Measurements from ENCODE around the gene RELL2.

GRCh38 chr5:141672841-141673813 lies 36.3 kb downstream of the RELL2 start:
- no peak for TF ChIP-seq CTCF (IDR thresholded peaks at IDR 0.05; ENCODE audit: low read length)
- TF ChIP-seq EZH2phosphoT487 (IDR thresholded peaks at IDR 0.05; ENCODE audit: low read length): no peak

All from MM.1S (cell line).